ENCODE measurements around the gene RABGAP1L.

RABGAP1L gene

DNA sequence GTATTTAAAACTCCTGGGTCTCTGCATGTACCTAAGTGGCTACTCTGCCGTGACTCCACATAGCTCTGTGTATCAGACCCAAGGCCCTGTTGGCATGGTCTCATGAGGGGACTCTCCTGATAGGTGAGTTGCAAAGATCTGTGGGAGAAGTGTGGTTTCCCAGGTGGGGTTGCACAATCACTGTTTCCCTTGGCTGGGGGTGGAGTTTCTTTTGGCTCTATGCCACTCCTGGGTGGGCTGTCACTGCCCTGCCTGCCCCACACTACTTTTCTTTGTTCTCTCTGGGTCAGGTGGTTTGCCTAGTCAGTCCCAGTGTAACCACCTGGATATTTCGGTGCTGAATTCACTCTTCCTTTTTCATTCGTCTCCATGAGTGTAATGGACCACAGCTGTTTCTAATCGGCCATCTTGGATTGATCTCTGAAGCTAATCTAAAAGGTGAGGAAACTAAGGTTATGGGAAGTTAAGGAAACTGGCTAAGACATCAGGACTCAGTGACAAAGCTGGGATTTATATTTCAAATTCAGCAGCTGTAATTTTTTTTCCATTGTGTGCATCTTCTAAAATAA lies 743.3 kb downstream of the RABGAP1L start:
- DNase-seq, result no peak

DNA sequence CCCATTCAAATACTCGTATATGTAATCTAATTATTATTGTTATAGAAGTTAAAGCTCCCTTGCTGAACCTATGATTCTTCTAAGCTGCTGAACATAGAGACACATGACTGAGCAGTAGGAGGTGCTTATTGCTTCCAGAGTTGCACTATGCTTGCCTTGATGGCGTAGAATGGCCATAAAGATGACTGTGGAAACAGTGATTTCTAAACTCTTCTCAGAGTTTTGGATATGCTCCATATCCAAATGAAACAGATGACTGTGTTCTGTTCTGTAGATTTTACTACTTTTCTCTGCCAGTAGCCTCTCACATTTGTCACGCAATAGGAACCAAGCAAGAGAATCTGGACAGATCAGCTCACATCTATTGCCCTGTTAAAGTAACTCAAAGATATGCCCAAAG lies 752.3 kb downstream of the RABGAP1L start:
- DNase-seq, result no peak

DNA sequence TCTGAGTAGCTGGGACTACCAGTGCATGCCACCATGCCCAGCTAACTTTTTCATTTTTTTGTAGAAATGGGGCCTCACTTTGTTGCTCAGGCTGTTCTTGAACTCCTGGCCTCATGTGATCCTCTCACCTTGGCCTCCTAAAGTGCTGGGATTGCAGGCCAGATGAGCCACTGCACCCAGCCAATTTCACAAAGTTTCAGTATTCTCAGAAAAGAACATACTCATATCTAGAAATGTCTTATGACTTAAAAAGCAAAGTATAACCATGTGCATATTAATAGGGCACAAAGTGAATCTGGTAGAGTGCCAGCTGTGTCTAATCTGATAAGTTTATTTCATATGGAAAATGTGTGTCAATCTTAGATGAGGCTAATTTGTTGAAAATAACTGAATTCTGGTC lies 752.9 kb downstream of the RABGAP1L start:
- no peak for DNase-seq

DNA sequence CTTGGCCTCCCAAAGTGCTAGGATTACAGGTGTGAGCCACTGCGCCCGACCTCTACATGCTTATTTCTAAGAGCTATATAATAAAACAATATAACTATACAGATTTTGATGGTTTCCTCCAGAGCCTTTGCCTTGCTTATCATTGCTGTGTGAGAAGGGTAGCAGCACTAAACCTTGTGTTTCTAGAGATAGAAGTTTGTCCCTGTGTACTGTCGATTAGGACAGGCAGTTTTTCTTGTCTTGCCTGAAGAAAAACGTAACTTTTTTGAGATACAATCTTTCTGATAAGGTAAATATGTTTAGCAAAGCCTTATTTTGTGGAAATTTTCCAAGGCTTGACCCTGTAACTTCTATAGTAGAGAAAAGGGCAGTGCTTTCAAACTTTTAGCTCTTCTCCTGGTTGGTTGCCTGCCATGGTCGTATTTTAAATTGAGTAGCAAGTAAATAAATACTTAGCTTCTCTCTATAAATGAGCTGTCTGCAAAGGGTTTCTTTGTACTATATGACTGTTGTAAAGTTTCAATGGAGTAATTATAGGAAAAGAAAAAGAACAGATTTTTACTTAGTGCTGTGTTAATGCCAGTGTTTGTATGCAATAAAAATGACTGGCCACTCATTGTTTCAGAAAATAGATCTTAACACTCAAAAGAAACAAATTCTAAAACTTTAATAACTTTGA lies 754.0 kb downstream of the RABGAP1L start:
- DNase-seq, result no peak

DNA sequence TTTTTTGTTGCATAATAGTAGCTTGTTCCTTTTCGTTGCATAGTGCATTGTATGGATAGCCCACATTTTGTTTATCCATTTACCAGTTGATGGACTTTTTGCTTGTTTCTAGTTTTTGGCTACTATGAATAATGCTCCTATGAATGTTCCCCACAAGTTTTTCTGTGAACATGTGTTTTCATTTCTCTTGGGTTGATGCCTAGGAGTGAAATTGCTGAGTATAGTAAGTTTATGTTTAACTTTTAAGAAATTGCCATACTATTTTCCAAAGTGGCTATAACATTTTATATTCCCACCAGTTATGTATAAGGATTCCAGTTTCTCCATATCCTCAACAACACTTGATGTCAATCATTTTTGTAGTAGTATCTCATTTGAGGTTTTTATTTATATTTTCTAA lies 755.7 kb downstream of the RABGAP1L start:
- no peak for DNase-seq

DNA sequence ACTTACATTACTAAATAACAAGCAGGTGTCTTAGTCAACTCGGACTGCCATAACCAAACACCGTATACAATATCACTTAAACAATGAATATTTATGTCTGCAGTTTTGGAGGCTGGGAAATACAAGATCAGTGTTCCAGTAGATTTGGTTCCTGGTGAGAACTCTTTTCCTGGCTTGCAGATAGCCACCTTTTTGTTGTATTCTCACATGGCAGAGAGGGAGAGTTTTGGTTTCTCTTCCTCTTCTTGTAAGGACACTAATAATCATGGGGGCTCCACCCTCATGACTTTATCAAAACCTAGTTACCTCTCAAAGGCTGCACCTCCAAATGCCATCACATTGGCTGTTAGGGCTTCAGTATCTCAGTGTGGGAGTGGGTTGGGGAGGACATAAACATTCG lies 757.5 kb downstream of the RABGAP1L start:
- no peak for DNase-seq

DNA sequence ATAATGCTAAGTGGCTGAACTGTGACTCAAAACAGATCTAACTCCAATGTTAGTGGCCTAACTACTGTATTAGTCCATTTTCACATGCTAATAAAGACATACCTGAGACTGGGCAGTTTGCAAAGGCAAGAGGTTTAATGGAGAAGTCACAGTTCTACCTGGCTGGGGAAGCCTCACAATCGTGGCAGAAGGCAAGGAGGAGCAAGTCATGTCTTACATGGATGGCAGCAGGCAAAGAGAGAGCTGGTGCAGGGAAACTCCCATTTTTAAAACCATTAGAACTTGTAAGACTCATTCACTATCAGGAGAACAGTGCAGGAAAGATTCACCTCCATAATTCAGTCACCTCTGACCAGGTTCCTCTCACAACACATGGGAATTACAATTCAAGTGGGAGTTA lies 760.8 kb downstream of the RABGAP1L start:
- DNase-seq, result no peak

DNA sequence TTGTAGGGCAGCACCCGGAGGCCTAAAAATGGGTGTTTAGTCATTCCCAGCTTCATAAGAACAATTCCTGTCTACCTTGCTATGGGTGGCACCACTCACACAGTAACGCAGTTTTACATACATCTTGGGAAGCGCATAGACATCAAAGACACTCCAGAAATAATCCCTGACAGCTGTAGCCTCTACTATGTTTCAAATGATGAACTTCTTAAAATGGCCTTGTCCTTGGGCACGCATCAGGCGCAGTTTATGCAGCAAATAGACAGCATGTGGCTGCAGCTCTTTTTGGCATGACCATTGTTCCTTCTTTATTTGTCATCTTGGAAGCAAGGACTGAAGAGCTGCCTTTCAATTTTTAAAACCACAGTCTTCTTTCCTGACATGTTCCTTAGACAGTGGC lies 762.8 kb downstream of the RABGAP1L start:
- no peak for DNase-seq

DNA sequence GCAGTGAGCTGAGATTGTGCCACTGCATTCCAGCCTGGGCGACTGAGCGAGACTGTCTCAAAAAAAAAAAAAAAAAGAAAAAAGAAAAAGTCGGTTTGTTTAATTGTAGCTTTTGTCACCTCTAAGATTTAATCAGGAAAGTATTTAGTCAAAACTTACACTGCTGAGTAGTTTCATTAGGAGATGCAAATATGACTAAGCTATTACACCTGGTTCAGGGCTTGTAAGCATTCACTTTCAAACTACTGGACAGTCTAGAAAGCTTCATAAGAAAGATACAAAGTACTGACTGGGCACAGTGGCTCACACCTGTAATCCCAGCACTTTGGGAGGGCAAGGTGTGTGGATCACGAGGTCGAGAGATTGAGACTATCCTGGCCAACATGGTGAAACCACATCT lies 764.5 kb downstream of the RABGAP1L start:
- DNase-seq, result no peak

DNA sequence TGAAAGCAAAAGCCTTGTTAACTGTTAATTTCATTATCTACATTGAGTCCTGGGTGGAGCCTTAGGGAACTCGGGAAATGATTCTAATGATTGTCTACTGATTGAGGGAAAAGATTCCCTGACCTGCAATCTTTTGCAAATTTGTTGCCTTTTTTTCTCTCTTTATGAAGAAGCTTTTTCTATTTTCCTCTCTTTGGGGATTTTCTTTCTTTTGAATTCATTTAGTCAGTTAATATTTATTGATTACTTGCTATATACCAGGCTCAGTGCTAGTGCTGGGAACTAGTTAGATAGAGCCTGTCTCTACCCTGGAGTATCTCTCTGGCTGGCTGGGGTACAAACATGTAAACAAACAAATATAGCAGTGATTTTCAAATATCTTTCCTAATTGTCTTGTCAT lies 769.2 kb downstream of the RABGAP1L start:
- DNase-seq, result no peak

DNA sequence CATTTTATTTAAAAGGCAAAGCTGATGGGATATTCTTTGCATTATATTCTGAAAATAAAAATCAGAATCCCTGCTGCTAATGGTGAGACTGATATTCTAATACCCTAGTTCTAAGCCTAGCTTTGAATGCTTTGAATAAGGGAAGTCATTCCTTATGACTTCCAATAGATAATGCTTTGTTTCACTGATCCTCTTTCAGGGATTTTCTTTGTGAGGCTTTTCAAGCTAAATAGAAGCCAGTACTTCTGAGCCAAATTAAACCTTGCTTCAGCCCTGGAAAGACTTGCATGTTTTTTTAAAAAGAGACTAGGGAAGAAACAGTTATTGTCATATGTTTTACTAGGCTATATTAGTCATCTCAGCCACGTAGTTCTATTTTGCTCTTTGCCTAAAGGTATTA lies 771.9 kb downstream of the RABGAP1L start:
- no peak for DNase-seq

DNA sequence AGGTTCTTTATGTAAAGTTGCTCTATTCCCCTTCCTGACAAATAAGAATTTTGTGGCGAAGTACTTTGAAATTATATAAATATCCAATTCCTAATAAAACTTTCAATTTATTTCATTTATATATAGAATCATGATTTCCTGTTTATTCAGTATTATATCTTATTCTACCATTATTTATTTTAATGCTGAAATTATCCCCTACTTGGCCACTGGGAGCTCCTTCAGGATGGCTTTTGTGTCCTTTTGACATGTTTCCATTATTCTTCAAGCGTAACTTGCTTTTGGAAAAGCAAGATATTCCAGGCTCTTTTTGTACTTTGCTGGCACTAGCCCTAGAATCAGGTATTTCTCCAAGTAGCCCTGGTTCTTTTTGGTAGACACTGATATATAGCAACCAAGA lies 773.3 kb downstream of the RABGAP1L start:
- DNase-seq, result no peak

DNA sequence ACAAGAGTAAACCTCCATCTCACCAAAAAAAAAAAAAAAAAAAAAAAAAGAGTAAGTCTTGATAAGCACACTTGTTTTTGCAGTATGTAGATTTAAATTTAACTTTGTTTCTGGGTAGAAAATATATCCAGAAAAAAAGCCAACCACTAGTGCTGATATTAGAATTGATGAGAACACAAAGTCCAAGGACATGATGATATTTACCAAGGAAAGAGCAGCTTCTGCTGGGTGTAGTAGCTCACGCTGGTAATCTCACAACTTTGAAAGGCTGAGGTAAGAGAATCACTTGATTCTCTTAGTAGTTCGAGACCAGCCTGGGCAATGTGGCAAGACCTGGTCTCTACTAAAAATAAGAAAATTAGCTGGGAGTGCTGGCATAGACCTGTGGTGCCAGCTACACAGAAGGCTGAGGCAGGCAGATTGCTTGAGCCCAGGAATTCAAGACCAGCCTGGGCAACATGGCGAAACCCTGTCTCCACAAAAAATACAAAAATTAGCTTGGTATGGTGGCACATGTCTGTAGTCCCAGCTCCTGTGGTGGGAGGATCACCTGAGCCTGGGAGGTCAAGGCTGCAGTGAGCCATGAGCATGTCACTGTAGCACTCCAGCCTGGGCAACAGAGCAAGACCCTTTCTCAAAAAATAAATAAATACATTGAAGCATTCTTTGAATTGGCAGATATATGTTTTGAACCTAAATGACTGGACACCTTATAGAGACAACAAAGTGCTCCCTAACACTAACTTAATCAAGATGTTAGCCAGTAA lies 776.8 kb downstream of the RABGAP1L start:
- no peak for DNase-seq

DNA sequence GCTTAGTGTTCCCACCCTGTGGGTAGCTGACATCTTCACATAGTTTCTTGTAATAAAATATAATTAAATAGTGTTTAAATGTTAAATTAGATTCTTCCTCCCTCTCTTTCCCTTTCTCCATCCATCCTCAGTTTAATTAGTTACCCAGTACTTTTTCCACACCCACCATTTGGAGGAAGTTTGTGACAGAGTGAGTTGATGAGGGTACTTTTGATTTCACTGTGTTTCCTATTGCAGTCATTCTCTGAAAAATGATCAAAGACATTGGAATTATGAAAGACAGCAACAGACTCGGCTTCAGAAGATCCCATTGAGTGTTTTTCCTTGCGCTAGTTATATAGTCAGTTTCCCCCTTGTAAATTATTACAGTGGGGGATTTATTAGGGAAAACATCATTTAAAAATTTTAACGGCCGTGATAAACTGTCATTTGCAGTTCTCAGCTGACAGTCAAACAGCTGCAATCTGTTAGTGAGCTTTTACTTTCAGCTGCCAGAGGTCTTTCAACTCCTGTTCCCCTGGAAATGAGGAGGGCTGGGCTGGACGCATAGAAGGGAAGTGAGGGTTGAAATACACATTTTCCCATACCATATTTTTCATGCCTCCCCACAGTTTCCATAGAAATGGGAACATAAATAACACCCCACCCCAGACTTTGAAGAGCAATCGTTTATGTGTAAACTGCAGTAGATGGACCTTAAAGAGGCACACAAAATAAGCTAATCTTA lies 779.1 kb downstream of the RABGAP1L start:
- DNase-seq, result no peak

DNA sequence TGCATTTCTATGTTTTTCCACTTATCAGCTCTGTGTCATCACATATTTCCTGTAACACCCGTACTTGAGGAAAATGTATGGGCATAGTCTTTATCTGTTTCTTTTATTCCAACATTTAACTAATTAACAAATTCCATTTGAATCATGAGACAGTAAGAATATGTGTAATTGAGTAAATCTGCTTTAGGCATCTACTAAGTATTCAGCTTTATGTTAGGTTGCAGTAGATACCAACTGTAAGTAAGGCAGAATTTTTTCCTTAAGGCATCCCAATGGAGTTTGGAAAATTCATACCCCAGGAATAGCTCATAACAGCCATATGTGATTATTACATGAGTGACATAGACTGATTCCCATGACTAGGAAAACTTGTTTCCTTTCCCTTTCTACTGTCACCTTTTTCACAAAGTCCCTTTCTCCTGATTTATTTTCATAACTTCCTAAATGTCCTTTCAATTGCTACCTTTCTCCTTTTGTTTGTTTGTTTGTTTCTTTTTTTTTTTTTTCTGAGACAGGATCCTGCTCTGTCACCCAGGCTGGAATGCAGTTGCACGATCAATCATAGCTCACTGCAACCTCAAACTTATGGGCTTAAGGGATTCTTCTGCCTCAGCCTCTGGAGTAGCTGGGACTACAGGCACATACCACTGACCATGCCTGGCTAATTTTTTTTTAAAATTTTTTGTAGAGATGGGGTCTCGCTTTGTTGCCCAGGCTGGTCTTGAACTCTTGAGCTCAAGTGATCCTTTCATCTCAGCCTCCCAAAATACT lies 780.6 kb downstream of the RABGAP1L start:
- no peak for DNase-seq

DNA sequence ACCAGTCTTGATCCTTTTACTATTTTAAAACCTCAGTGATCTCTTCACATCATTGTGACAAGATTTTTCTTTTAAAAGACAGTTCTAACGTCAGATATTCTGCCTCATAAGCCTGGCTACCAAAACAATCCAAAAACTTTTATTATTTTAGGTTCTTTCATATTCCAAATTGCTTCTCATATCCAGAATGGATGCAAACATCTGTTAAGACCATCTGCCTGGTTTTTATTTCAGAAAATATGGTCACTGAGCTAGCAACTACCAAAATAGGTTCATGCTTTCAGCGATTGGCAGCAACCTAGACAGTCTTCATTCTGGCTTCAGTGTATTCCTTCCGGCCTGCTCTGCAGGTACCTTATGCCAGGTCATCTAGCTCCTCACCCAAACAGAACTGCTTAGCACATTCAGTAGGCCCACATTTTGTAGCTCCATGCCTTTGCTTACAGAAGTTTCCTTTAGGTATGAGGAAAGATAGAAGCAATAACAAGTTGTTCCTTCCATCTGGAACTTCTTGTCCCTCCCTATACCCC lies 781.4 kb downstream of the RABGAP1L start:
- no peak for DNase-seq

DNA sequence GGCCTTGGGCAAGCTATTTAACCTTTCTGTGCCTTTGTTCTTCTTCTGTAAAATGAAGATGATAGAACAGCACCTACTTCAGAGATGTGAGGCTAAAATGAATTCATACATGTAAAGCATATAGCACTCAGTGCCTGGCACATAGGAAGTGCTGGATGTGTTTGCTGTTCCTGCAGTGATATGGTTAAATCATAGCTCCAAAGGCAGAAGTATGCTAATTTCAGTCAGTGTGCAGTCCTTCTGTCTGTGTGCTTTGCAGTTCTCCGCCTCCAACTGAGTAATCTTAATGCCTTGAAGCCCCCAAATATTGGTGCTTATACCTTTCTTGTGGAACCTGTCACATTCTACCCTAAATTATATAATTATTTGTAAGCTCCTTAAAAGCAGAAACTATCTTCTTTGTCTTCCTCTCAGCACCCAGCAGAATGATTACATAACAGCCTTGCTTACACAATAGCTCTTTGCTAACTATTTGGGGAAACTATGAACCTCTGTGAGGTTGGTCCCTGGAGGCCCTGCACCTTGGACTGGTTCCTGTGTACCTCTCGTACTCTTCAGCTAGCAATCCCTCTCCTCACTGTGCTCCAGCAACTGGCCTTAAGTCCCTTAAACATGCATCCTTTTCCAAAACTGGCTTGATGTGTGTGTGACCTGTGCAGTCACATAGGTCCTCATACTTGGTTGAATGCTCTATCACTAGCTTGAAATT lies 783.4 kb downstream of the RABGAP1L start:
- peak; percentile 88 for DNase-seq

DNA sequence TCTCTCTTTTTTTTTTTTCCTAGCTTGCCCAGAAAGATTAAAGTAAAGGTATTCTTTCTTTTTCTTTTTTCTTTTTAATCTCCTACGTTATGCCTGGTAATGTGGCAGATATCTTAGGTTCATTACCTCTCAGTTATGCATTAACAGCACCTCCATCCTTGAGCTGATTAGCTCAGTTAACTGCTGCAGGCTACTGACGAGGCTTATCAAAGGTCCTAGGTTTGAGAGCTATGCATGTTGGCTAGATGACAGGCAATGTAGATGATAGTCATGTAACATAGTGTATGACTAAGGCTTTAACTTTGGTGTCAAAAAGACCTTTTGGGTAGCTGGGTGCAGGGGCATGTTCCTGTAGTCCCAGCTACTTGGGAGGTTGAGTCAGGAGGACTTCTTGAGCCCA lies 786.7 kb downstream of the RABGAP1L start:
- DNase-seq, result no peak

DNA sequence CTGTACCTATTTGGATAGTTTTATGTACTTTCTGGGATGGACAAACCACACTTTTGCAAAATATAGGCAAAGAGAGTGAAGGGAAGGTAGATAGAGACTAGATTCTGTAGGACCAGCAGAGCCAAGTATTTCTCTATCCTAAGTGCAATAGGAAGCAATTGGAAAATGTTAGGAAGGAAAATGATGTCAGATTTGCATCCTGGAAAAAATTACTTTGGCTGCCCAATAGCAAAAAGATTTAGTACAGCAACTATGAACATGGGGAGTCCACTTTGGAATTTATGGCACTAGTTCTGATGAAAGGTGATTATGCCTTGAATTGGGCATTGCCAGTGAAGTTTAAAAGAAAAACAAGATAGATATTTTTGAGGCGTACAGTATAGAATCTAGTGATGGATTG lies 789.7 kb downstream of the RABGAP1L start:
- no peak for DNase-seq

DNA sequence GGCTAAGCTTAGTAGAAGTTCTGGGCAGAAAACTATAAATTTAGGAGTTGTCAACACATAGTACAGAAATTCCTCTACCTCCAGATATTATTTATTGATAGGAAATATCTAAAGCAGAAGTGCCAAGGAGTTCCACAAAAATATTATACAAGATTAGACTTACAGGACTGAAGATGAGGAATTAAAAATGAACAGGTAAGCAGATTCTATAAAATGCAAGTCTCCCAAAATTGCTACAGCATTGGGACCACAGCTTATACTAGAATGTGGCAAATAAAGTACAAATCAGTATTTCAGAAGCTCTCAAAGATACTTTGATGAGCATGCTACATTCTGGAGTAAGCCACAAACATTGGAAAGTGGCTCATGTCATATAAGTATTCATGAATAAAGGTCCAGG lies 790.3 kb downstream of the RABGAP1L start:
- no peak for DNase-seq

DNA sequence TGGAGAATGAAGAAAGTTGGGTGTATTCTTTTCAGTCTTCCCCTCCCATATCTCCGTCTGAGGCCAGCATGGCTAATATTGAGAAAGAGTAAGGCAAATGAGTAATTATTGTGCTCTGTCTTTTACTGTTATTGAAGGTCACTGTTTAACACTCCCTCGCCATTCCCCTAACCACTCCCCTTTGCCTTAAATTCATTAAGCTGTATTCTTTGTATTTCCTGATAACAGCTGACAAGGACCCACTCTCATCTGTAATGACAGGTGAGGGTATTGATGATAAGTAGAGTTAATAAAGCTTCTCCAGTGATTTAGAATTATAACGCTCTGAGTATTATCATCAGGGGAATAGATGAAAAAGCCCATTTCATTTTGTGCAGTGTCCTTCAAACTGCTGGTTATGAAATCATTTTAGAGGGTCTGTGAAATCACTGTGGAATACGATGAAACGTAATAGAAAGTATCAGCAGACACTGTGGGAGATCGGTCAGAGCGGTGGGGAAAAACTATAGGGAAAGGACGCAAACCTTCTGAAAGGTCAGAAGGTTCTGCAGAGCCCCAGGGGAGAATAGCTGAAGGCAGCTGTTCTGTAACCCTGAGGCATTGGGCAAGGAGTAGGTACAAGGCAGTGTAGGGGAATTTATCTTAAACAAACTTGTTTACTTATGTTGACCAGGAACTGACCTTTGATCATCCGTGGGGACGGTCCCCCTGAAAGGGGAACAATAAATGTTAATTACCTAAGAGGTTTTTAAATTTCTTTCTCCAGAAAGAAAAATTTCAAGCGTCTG lies 794.2 kb downstream of the RABGAP1L start:
- DNase-seq, result no peak

Data from GF-D8 (cell line).